OCI-LY3 (cell line): ENCODE data around the gene TAF8.

Experiments used
- H2AFZ ChIP-seq: fragments of 200-600, 300-600 bp; shearing (Covaris generic); 2 replicates; pipeline ENCODE4 v1.6.0; 2014; ENCODE audit warnings: antibody characterized with exemption, low read depth, low read length
- H3K27ac ChIP-seq: fragments of 200-600, 300-600 bp; sonication (generic); 2 replicates; pipeline ENCODE4 v1.5.1; 2014; ENCODE audit warnings: mild to moderate bottlenecking, low read length, moderate library complexity, mixed read lengths
- H3K27me3 ChIP-seq: fragments of 200-600, 300-600 bp; sonication (generic); 2 replicates; pipeline ENCODE4 v1.6.1; 2014; ENCODE audit warnings: low read depth, low read length, mixed read lengths
- H3K36me3 ChIP-seq: fragments of 200-600, 300-600 bp; sonication (generic); replicated peaks from 2 replicates; pipeline ENCODE3; 2014; ENCODE audit warnings: low read depth, low read length, mixed read lengths
- H3K4me1 ChIP-seq: fragments of 300-600, 200-600 bp; sonication (generic); 2 replicates; pipeline ENCODE4 v1.6.1; 2014; ENCODE audit warnings: low read length, mixed read lengths
- H3K4me2 ChIP-seq: fragments of 200-600, 300-600 bp; sonication (generic); 2 replicates; pipeline ENCODE4 v1.6.1; 2014; ENCODE audit warnings: low read length, mixed read lengths
- H3K4me3 ChIP-seq: fragments of 300-600, 200-600 bp; sonication (generic); 2 replicates; pipeline ENCODE4 v1.5.1; 2014; ENCODE audit warnings: antibody characterized with exemption, mild to moderate bottlenecking, low read length, moderate library complexity
- H3K79me2 ChIP-seq: fragments of 300-600, 200-600 bp; shearing (Covaris generic); 2 replicates; pipeline ENCODE4 v1.6.1; 2014; ENCODE audit warnings: mild to moderate bottlenecking, low read length, mixed read lengths
- H3K9ac ChIP-seq: fragments of 300-600, 200-600 bp; shearing (Covaris generic); 2 replicates; pipeline ENCODE4 v1.6.0; 2014; ENCODE audit warnings: mild to moderate bottlenecking, low read length, moderate library complexity
- H3K9me3 ChIP-seq: fragments of 200-600, 300-600 bp; shearing (Covaris generic); 2 replicates; pipeline ENCODE4 v1.6.1; 2014; ENCODE audit warnings: low read length, mixed read lengths; ENCODE audit not compliant: insufficient read depth
- H4K20me1 ChIP-seq: fragments of 200-600, 300-600 bp; sonication (generic); 2 replicates; pipeline ENCODE4 v1.6.1; 2016; ENCODE audit warnings: low read length, mixed read lengths; ENCODE audit not compliant: insufficient read depth
- CTCF ChIP-seq: fragments of 200-600, 300-600 bp; sonication (generic); IDR thresholded peaks from 2 replicates; pipeline ENCODE4 v1.5.1; 2014; ENCODE audit warnings: antibody characterized with exemption, low read length, low read depth
- EZH2phosphoT487 ChIP-seq: fragments of 200-600 bp; shearing (Covaris generic); IDR thresholded peaks from 2 replicates; pipeline ENCODE4 v1.6.1; 2018; ENCODE audit warnings: antibody characterized with exemption, mixed run types, low read depth

Gene TAF8

GRCh38 chr6:42088101-42088591 is 37.8 kb downstream of the TAF8 start:
- H3K79me2 ChIP-seq: no peaks in the 10 kb centered on the region
- H3K27ac ChIP-seq: no peak overlapping the region
- no peak overlapping the region for H3K4me3 ChIP-seq
- H3K9me3 ChIP-seq: no peaks in the 10 kb centered on the region
- H3K4me1 ChIP-seq: no peaks in the 10 kb centered on the region
- TF ChIP-seq EZH2phosphoT487: no peak
- no peak for TF ChIP-seq CTCF
- no peaks in the 10 kb centered on the region for H3K36me3 ChIP-seq
- H4K20me1 ChIP-seq: no peaks in the 10 kb centered on the region
- H3K4me2 ChIP-seq: no peak overlapping the region
- H3K9ac ChIP-seq: no peak overlapping the region
- no peak overlapping the region for H2AFZ ChIP-seq
- no peaks in the 10 kb centered on the region for H3K27me3 ChIP-seq

GRCh38 chr6:42090819-42091717 is 40.7 kb downstream of the TAF8 start:
- no peak overlapping the region for H2AFZ ChIP-seq
- H4K20me1 ChIP-seq: no peaks in the 10 kb centered on the region
- no peak overlapping the region for H3K9ac ChIP-seq
- H3K27me3 ChIP-seq: no peaks in the 10 kb centered on the region
- no peak overlapping the region for H3K4me3 ChIP-seq
- H3K4me1 ChIP-seq: no peaks in the 10 kb centered on the region
- H3K79me2 ChIP-seq: no peaks in the 10 kb centered on the region
- no peak overlapping the region for H3K27ac ChIP-seq
- no peaks in the 10 kb centered on the region for H3K36me3 ChIP-seq
- H3K9me3 ChIP-seq: no peaks in the 10 kb centered on the region
- TF ChIP-seq CTCF (no peak), EZH2phosphoT487 (no peak)
- H3K4me2 ChIP-seq: no peak overlapping the region

GRCh38 chr6:42091718-42092023 is 41.3 kb downstream of the TAF8 start:
- H2AFZ ChIP-seq: no peak overlapping the region
- H3K4me1 ChIP-seq: no peaks in the 10 kb centered on the region
- no peaks in the 10 kb centered on the region for H3K27me3 ChIP-seq
- no peaks in the 10 kb centered on the region for H3K36me3 ChIP-seq
- H3K9ac ChIP-seq: no peak overlapping the region
- H3K27ac ChIP-seq: no peak overlapping the region
- no peaks in the 10 kb centered on the region for H4K20me1 ChIP-seq
- TF ChIP-seq CTCF (no peak), EZH2phosphoT487 (no peak)
- no peaks in the 10 kb centered on the region for H3K79me2 ChIP-seq
- no peaks in the 10 kb centered on the region for H3K9me3 ChIP-seq
- no peak overlapping the region for H3K4me3 ChIP-seq
- H3K4me2 ChIP-seq: no peak overlapping the region

GRCh38 chr6:42093582-42094329 is 43.4 kb downstream of the TAF8 start:
- Histone ChIP-seq H3K4me1 (no peaks in the 10 kb centered on the region), H4K20me1 (no peaks in the 10 kb centered on the region), H2AFZ (no peak overlapping the region), H3K4me2 (no peak overlapping the region), H3K27me3 (no peaks in the 10 kb centered on the region), H3K79me2 (no peaks in the 10 kb centered on the region), H3K9me3 (no peaks in the 10 kb centered on the region), H3K36me3 (no peaks in the 10 kb centered on the region), H3K27ac (no peak overlapping the region), H3K4me3 (no peak overlapping the region), H3K9ac (no peak overlapping the region)
- no peak for TF ChIP-seq EZH2phosphoT487
- TF ChIP-seq CTCF: no peak
